HL-60 (cell line): ENCODE measurements around the gene CLCN5.

Experiments
- DNase-seq, 2 experiments: peaks; one replicate each; pipeline ENCODE4 v3.0.0-alpha.2; 2010 to 2020; ENCODE audit warnings: low read depth in 1 of 2, low spot score in 1 of 2
- H3K27ac ChIP-seq: fragments of 250-450 bp; sonication (Bioruptor Pico); replicated peaks from 2 replicates; pipeline ENCODE4 v1.5.1; 2020; ENCODE audit warnings: mild to moderate bottlenecking, moderate library complexity
- H3K27me3 ChIP-seq: fragments of 250-450 bp; sonication (Bioruptor Pico); 2 replicates; pipeline ENCODE4 v1.5.1; 2021; ENCODE audit warnings: mild to moderate bottlenecking, moderate library complexity; ENCODE audit not compliant: insufficient read depth, poor library complexity, severe bottlenecking
- H3K4me3 ChIP-seq: replicated peaks from 2 replicates; pipeline ENCODE4 v1.5.1; 2011; ENCODE audit warnings: mild to moderate bottlenecking, control low read depth, low read length; ENCODE audit not compliant: insufficient read depth
- CTCF ChIP-seq: IDR thresholded peaks from one replicate; pipeline ENCODE4 v1.5.1; 2011; ENCODE audit warnings: low read length, control low read depth, inconsistent platforms; ENCODE audit not compliant: insufficient read depth
- GABPA ChIP-seq: IDR thresholded peaks from 2 replicates; pipeline ENCODE4 v1.6.1; 2012; ENCODE audit warnings: low read depth
- POLR2AphosphoS5 ChIP-seq: IDR thresholded peaks from 2 replicates; pipeline ENCODE4 v1.6.1; 2012; ENCODE audit warnings: low read depth
- REST ChIP-seq: IDR thresholded peaks from 2 replicates; pipeline ENCODE4 v1.6.1; 2012; ENCODE audit warnings: low read depth; ENCODE audit not compliant: insufficient replicate concordance
- SPI1 ChIP-seq: IDR thresholded peaks from 2 replicates; pipeline ENCODE4 v1.6.1; 2012; ENCODE audit warnings: low read depth, mild to moderate bottlenecking, borderline replicate concordance

The CLCN5 gene

GRCh38 chrX:49932791-49933190 is 10.4 kb downstream of the CLCN5 start:
- no peak for DNase-seq
- H3K27me3 ChIP-seq: no peaks in the 10 kb centered on the region
- no peak for TF ChIP-seq POLR2AphosphoS5
- TF ChIP-seq CTCF: no peak
- TF ChIP-seq SPI1: no peak
- TF ChIP-seq REST: no peak
- TF ChIP-seq GABPA: no peak
- no peak overlapping the region for H3K4me3 ChIP-seq
- no peak overlapping the region for H3K27ac ChIP-seq

- H3K27me3 ChIP-seq: no peaks in the 10 kb centered on the region
- DNase-seq: no peak
- no peak for TF ChIP-seq REST
- no peak for TF ChIP-seq GABPA
- no peak for TF ChIP-seq SPI1
- TF ChIP-seq POLR2AphosphoS5: no peak
- TF ChIP-seq CTCF: no peak
- H3K4me3 ChIP-seq: no peak overlapping the region
- H3K27ac ChIP-seq: no peak overlapping the region
Measured at GRCh38 chrX:49934148-49934547, 11.8 kb downstream of the CLCN5 start.

- Histone ChIP-seq H3K27ac (no peak overlapping the region), H3K27me3 (no peaks in the 10 kb centered on the region), H3K4me3 (no peak overlapping the region)
- TF ChIP-seq REST: no peak
- TF ChIP-seq GABPA: no peak
- no peak for TF ChIP-seq SPI1
- no peak for TF ChIP-seq CTCF
- TF ChIP-seq POLR2AphosphoS5: no peak
- no peak for DNase-seq
Measured at GRCh38 chrX:49934729-49935128, 12.3 kb downstream of the CLCN5 start.
